Endothelial cell of umbilical vein (primary cell): Measurements from ENCODE around the gene TBC1D23. TPM values are rescaled to one million over a fixed set of nuclear protein-coding genes. Genes with fewer than 3 reads are reported as not detected.

ENCODE experiments used
- BruUV-seq: library from RNA; stranded (reverse); fragments of 400-500 nt; replicated peaks from 2 replicates; lab custom pipeline; 2021; lab: Mats Ljungman, UMichigan
- CTCF ChIA-PET: fragments of 300-600, 350-600 bp; sonication (Branson Sonifier 250); formaldehyde crosslinking; loops from one replicate; lab custom pipeline; 2021; ENCODE audit warnings: antibody characterized with exemption, inconsistent platforms; lab: Charles Lee
- POLR2A ChIA-PET: fragments of 300-600, 350-600 bp; sonication (Branson Sonifier 250); formaldehyde crosslinking; loops from one replicate; lab custom pipeline; 2021; ENCODE audit warnings: antibody characterized with exemption, inconsistent platforms; lab: Charles Lee
- DNase-seq: peaks from one replicate; pipeline ENCODE4 v3.0.0-alpha.2; 2011; ENCODE audit warnings: low read depth, low spot score
- FAIRE-seq: peaks from 2 replicates; lab custom pipeline; 2011; peaks lifted over from hg19 to GRCh38; lab: Jason Lieb, UNC
- H2AFZ ChIP-seq: 2 replicates; pipeline ENCODE4 v1.6.0; 2012; ENCODE audit warnings: low read depth, low read length, control low read depth, inconsistent platforms
- H3K27ac ChIP-seq: 2 replicates; pipeline ENCODE4 v1.5.1; 2011; ENCODE audit warnings: low read depth, mild to moderate bottlenecking, control low read depth, low read length, moderate library complexity; ENCODE audit not compliant: insufficient read depth
- H3K27me3 ChIP-seq, 2 experiments: 2 replicates each; pipeline versions ENCODE4 v1.6.0 to v1.6.1; 2011; ENCODE audit warnings: low read length in 2 of 2, mixed read lengths in 1 of 2; ENCODE audit not compliant: control insufficient read depth in 2 of 2, insufficient read depth in 2 of 2
- H3K36me3 ChIP-seq, 2 experiments: 2 replicates in 1 of 2; 3 replicates in 1 of 2; pipeline ENCODE4 v1.5.1; 2011; ENCODE audit warnings: low read length in 2 of 2, mild to moderate bottlenecking in 1 of 2, moderate library complexity in 1 of 2; ENCODE audit not compliant: control insufficient read depth in 2 of 2, insufficient read depth in 2 of 2; ENCODE audit errors: extremely low read depth in 1 of 2
- H3K4me1 ChIP-seq: 3 replicates; pipeline ENCODE4 v1.5.1; 2011; ENCODE audit warnings: mild to moderate bottlenecking, low read length; ENCODE audit not compliant: control insufficient read depth, insufficient read depth; ENCODE audit errors: extremely low read depth
- H3K4me2 ChIP-seq: 2 replicates; pipeline ENCODE4 v1.6.1; 2011; ENCODE audit warnings: low read length, control low read depth, mixed read lengths; ENCODE audit not compliant: insufficient read depth
- H3K4me3 ChIP-seq, 3 experiments: fragments of 200-600 bp in 1 of 3; sonication (generic), shearing (Covaris generic) in 1 of 3; replicated peaks in 1 of 3; 2 replicates each; pipeline ENCODE4 v1.5.1; 2011 to 2016; ENCODE audit warnings: control low read depth in 3 of 3, low read length in 3 of 3, mild to moderate bottlenecking in 2 of 3, inconsistent platforms in 1 of 3, low read depth in 1 of 3, moderate library complexity in 1 of 3; ENCODE audit not compliant: insufficient read depth in 1 of 3
- H3K79me2 ChIP-seq: 2 replicates; pipeline ENCODE4 v1.6.0; 2012; ENCODE audit warnings: low read length, inconsistent platforms; ENCODE audit not compliant: control insufficient read depth, insufficient read depth
- H3K9ac ChIP-seq: replicated peaks from 2 replicates; pipeline ENCODE3; 2011; ENCODE audit warnings: low read length, control low read depth; ENCODE audit not compliant: insufficient read depth; ENCODE audit errors: extremely low read depth
- H3K9me1 ChIP-seq: replicated peaks from 3 replicates; pipeline ENCODE4 v1.6.0; 2011; ENCODE audit warnings: mild to moderate bottlenecking, low read length; ENCODE audit not compliant: control insufficient read depth, insufficient read depth; ENCODE audit errors: extremely low read depth
- H3K9me3 ChIP-seq: replicated peaks from 2 replicates; pipeline ENCODE4 v1.5.1; 2012; ENCODE audit warnings: low read length, inconsistent platforms; ENCODE audit not compliant: control insufficient read depth, insufficient read depth
- H4K20me1 ChIP-seq: replicated peaks from 2 replicates; pipeline ENCODE3; 2011; ENCODE audit warnings: mild to moderate bottlenecking, low read length; ENCODE audit not compliant: control insufficient read depth, insufficient read depth; ENCODE audit errors: extremely low read depth
- CTCF ChIP-seq, 2 donors: IDR thresholded peaks; 1 replicate in 1 of 2; 2 replicates in 1 of 2; pipeline ENCODE4 v1.5.1; 2011; ENCODE audit warnings: low read length in 2 of 2, mild to moderate bottlenecking in 2 of 2, moderate library complexity in 2 of 2, control low read depth in 1 of 2, inconsistent platforms in 1 of 2, low read depth in 1 of 2; ENCODE audit not compliant: insufficient read depth in 1 of 2; ENCODE audit errors: extremely low read depth in 1 of 2
- EZH2 ChIP-seq: IDR thresholded peaks from 2 replicates; pipeline ENCODE4 v1.6.1; 2012; ENCODE audit warnings: borderline replicate concordance, low read depth, mild to moderate bottlenecking, moderate library complexity, low read length, inconsistent platforms; ENCODE audit not compliant: severe bottlenecking
- FOS ChIP-seq: IDR thresholded peaks from 2 replicates; pipeline ENCODE4 v1.6.1; 2011; ENCODE audit warnings: mild to moderate bottlenecking, low read length, moderate library complexity, borderline replicate concordance; ENCODE audit not compliant: insufficient read depth
- GATA2 ChIP-seq: IDR thresholded peaks from 2 replicates; pipeline ENCODE4 v1.7.0; 2011; ENCODE audit warnings: low read depth, mild to moderate bottlenecking, moderate library complexity, mixed read lengths, low read length; ENCODE audit not compliant: insufficient read length, insufficient read depth
- JUN ChIP-seq: IDR thresholded peaks from 2 replicates; pipeline ENCODE4 v1.6.1; 2011; ENCODE audit warnings: borderline replicate concordance, low read depth; ENCODE audit not compliant: insufficient read length, insufficient read depth
- MAX ChIP-seq: IDR thresholded peaks from 2 replicates; pipeline ENCODE4 v1.6.1; 2011; ENCODE audit not compliant: insufficient read depth, insufficient read length
- MYC ChIP-seq: IDR thresholded peaks from one replicate; pipeline ENCODE4 v1.6.1; 2011; ENCODE audit warnings: mild to moderate bottlenecking, low read depth, low read length
- POLR2A ChIP-seq: IDR thresholded peaks from 2 replicates; pipeline ENCODE4 v1.6.1; 2012; ENCODE audit warnings: low read depth, mild to moderate bottlenecking, control low read depth, low read length
- POLR2AphosphoS5 ChIP-seq: IDR thresholded peaks from 2 replicates; pipeline ENCODE4 v1.6.1; 2012; ENCODE audit warnings: low read depth, mild to moderate bottlenecking, control low read depth, low read length, moderate library complexity; ENCODE audit not compliant: insufficient read depth
- dilution Hi-C: fragments of 300-500 bp; cut with MboI; formaldehyde crosslinking; loops from one replicate; pipeline ENCODE4 v1.15.0; 2019; ENCODE audit warnings: low sequenced_read_pairs; ENCODE audit not compliant: extremely low pct_ligation_motif_present
- intact Hi-C: fragments of 100-400 bp; cut with micrococcal nuclease; formaldehyde crosslinking; loops from one replicate; pipeline ENCODE4 v1.10.0; 2022
- polyA plus RNA-seq, 4 experiments: library from polyadenylated mRNA; depleted of rRNA in 3 of 4; stranded (reverse) in 3 of 4; unstranded in 1 of 4; fragments of >200 nt; gene quantifications; 2 replicates each; pipeline versions ENCODE4 v1.2.1 to v1.2.3, GENCODE V29; 2011 to 2012; ENCODE audit warnings: missing spikeins in 1 of 4
- total RNA-seq: library from RNA; stranded (reverse); gene quantifications from 2 replicates; pipeline ENCODE4 v1.2.3, GENCODE V29; 2021

The TBC1D23 gene
- total and polyA plus RNA-seq, 2 donors (not counting 3 experiments of a cell fraction or from before 2014, with no cell fraction given) = 10.3 to 34.8 TPM

- no peaks in the 10 kb centered on the region for H3K79me2 ChIP-seq
- peaks cover 7 to 10% of the 10 kb centered on the region in 2 experiments for H3K27me3 ChIP-seq
- H4K20me1 ChIP-seq = no peaks in the 10 kb centered on the region
- intact Hi-C loops = no loop called here
- BruUV-seq = no TSS peak
- ChIA-PET POLR2A (no interaction called here), CTCF (interaction anchor here (0.8 kb wide), 1 partner anchor 10 kb away, joined by 3 read pairs; no protein-coding TSS in a partner anchor)
- dilution Hi-C loops = no loop called here
- H3K9me1 ChIP-seq = no peaks in the 10 kb centered on the region
- no peaks in the 10 kb centered on the region for H3K4me1 ChIP-seq
- TF ChIP-seq JUN (no peak), GATA2 (no peak), EZH2 (no peak), POLR2AphosphoS5 (no peak), CTCF (IDR thresholded peaks at IDR 0.05; ENCODE audit: extremely low read depth in 1 of 2, insufficient read depth in 1 of 2, low read depth in 1 of 2, low read length in 2 of 2) (no peak), MYC (no peak), MAX (no peak), POLR2A (no peak), FOS (no peak)
- no peaks in the 10 kb centered on the region for H3K36me3 ChIP-seq
- H2AFZ ChIP-seq = no peak overlapping the region
- DNase-seq = no peak
- no peak for FAIRE-seq
- H3K4me2 ChIP-seq = no peak overlapping the region
- H3K4me3 ChIP-seq = no peak overlapping the region
- no peak overlapping the region for H3K27ac ChIP-seq
- no peak overlapping the region for H3K9ac ChIP-seq
- no peaks in the 10 kb centered on the region for H3K9me3 ChIP-seq
Observed at GRCh38 chr3:100213891-100214573, 46.8 kb upstream of the TBC1D23 start.
